Astrocyte (in vitro differentiated cells and primary cell): ENCODE data around the gene GAB2.

ENCODE experiments used
- EZH2 ChIP-seq: IDR thresholded peaks from 2 replicates; pipeline ENCODE4 v1.6.1; 2012; ENCODE audit warnings: mild to moderate bottlenecking, low read length, inconsistent platforms; ENCODE audit not compliant: insufficient read depth
- TF ChIP-seq, protein P1 (sequence below): IDR thresholded peaks from 2 replicates; pipeline ENCODE4 v1.5.1; 2011; ENCODE audit warnings: low read depth, mild to moderate bottlenecking, inconsistent platforms, low read length, moderate library complexity; ENCODE audit not compliant: insufficient read depth

DNA sequence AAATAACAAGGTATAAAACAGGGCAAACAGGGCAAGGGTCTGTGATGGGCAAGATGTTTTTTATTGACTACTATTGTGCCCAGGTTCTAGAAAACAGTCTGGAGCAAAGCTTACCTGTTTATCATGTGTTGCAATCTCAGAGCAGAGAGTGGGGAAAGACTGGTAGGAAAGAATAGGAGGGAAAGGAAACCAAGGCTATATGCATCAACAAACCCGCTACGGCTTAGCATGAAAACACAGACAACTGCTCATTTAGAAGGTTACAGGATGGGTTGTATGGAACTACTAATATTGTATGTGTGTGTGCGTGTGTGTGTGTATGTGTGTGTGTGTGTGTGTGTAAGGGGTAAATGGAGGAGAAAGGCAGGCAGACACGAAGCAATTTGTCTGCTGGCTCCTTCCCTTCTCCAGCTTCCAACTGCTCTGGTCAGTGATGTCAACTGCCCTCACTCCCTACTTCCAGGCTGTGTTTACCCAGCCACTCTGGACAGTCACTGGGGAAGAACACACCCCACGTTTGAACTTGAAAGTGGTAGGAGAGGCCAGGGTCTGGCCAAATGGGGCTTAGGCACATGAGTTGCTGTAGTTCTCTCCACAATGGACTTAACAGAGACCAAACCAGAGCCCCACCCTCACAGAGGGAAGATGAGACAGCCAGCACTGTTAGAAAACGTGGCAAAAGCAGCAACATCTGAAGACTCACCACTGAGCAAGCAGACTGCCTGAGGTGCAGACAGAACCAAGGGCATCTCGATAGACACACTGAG is 47.0 kb downstream of the GAB2 start:
- TF ChIP-seq, protein P1, sequence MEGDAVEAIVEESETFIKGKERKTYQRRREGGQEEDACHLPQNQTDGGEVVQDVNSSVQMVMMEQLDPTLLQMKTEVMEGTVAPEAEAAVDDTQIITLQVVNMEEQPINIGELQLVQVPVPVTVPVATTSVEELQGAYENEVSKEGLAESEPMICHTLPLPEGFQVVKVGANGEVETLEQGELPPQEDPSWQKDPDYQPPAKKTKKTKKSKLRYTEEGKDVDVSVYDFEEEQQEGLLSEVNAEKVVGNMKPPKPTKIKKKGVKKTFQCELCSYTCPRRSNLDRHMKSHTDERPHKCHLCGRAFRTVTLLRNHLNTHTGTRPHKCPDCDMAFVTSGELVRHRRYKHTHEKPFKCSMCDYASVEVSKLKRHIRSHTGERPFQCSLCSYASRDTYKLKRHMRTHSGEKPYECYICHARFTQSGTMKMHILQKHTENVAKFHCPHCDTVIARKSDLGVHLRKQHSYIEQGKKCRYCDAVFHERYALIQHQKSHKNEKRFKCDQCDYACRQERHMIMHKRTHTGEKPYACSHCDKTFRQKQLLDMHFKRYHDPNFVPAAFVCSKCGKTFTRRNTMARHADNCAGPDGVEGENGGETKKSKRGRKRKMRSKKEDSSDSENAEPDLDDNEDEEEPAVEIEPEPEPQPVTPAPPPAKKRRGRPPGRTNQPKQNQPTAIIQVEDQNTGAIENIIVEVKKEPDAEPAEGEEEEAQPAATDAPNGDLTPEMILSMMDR = no peak
- TF ChIP-seq EZH2 = no peak
